Measurements from ENCODE around the gene CARD14. TPM values are rescaled to one million over a fixed set of nuclear protein-coding genes. Genes with fewer than 3 reads are reported as not detected.

Gene CARD14
- total and polyA plus RNA-seq, 2 experiments from 2014 or later, result 0.08 to 0.52 TPM

DNA sequence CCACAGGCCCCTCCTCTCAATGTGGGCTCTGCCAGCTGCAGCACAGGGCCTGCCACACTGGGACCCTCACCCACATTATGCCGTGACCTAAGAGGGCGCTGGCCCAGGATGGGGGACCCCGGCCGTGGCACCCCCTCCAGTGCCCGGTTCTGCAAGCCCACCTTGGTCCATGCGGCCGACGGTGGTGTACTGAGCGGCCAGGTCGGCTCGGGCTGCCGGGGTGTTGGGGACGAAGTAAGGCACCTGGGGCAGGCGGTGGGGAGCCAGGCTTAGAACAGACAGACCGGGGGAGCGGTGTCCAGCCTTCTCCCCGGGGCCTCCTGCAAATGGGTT lies 43.8 kb downstream of the CARD14 start (continued):
- TF ChIP-seq ZNF331 (CRISPR knock-in tag; IDR thresholded peaks at IDR 0.05; ENCODE audit: low read depth) (no peak), CREB1 (CRISPR knock-in tag; IDR thresholded peaks at IDR 0.05; ENCODE audit: low read depth) (no peak)
- TF ChIP-seq, protein P1, sequence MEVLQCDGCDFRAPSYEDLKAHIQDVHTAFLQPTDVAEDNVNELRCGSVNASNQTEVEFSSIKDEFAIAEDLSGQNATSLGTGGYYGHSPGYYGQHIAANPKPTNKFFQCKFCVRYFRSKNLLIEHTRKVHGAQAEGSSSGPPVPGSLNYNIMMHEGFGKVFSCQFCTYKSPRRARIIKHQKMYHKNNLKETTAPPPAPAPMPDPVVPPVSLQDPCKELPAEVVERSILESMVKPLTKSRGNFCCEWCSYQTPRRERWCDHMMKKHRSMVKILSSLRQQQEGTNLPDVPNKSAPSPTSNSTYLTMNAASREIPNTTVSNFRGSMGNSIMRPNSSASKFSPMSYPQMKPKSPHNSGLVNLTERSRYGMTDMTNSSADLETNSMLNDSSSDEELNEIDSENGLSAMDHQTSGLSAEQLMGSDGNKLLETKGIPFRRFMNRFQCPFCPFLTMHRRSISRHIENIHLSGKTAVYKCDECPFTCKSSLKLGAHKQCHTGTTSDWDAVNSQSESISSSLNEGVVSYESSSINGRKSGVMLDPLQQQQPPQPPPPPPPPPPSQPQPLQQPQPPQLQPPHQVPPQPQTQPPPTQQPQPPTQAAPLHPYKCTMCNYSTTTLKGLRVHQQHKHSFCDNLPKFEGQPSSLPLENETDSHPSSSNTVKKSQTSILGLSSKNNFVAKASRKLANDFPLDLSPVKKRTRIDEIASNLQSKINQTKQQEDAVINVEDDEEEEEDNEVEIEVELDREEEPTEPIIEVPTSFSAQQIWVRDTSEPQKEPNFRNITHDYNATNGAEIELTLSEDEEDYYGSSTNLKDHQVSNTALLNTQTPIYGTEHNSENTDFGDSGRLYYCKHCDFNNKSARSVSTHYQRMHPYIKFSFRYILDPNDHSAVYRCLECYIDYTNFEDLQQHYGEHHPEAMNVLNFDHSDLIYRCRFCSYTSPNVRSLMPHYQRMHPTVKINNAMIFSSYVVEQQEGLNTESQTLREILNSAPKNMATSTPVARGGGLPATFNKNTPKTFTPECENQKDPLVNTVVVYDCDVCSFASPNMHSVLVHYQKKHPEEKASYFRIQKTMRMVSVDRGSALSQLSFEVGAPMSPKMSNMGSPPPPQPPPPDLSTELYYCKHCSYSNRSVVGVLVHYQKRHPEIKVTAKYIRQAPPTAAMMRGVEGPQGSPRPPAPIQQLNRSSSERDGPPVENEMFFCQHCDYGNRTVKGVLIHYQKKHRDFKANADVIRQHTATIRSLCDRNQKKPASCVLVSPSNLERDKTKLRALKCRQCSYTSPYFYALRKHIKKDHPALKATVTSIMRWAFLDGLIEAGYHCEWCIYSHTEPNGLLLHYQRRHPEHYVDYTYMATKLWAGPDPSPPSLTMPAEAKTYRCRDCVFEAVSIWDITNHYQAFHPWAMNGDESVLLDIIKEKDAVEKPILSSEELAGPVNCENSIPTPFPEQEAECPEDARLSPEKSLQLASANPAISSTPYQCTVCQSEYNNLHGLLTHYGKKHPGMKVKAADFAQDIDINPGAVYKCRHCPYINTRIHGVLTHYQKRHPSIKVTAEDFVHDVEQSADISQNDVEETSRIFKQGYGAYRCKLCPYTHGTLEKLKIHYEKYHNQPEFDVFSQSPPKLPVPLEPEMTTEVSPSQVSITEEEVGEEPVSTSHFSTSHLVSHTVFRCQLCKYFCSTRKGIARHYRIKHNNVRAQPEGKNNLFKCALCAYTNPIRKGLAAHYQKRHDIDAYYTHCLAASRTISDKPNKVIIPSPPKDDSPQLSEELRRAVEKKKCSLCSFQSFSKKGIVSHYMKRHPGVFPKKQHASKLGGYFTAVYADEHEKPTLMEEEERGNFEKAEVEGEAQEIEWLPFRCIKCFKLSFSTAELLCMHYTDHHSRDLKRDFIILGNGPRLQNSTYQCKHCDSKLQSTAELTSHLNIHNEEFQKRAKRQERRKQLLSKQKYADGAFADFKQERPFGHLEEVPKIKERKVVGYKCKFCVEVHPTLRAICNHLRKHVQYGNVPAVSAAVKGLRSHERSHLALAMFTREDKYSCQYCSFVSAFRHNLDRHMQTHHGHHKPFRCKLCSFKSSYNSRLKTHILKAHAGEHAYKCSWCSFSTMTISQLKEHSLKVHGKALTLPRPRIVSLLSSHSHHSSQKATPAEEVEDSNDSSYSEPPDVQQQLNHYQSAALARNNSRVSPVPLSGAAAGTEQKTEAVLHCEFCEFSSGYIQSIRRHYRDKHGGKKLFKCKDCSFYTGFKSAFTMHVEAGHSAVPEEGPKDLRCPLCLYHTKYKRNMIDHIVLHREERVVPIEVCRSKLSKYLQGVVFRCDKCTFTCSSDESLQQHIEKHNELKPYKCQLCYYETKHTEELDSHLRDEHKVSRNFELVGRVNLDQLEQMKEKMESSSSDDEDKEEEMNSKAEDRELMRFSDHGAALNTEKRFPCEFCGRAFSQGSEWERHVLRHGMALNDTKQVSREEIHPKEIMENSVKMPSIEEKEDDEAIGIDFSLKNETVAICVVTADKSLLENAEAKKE (CRISPR knock-in tag; IDR thresholded peaks at IDR 0.05), result no peak

DNA sequence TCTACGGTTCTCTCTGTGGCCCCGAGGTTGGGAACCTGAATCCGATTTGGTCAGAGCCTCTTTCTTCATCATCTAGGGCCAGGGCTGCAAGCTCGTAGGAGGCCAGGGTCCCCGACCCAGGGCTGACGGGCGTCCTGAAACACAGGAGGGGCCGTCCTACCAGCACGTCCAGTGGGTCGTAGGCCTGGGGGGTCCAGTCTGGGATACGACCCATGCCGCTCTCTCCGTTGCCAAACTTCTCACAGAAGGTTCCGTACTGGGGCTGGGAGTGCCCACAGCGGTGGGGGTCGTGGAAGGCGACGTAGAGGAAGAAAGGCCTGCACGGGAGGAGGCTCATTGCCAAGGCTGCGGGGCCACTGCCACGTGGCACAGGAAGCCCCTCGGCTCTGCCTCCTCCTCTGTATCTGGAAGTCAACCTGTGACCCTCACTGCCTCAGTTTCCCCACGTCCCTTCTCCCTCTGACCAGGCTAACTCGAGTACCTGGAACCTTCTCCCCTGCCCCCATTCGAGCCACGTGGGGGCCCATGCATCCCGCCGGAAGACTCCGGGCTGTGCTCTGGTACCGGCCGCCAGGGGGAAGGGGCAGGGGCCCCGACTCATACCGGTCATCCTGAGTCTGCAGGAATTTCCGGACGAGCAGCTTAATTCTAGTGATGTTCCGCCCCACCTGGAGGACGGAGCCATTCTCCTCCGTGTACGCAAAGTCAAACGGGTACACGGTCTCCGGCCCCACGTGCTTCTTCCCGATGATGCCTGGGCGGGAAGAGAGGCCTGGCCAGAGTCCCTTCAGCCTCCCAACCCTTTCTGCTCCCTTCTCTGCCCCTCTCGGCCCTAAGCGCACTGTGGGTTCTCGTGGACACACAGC lies 44.4 kb downstream of the CARD14 start:
- H3K4me1 Mint-ChIP-seq, result peaks cover under 1% of the 10 kb centered on the region; the same call in 2 of the 3 replicates
- H3K27me3 Mint-ChIP-seq (ENCODE audit: insufficient read depth, low read depth, poor library complexity), result peaks cover 9% of the 10 kb centered on the region
- H3K9me3 Mint-ChIP-seq, result no peaks in the 10 kb centered on the region
- H3K4me3 ChIP-seq, result no peak overlapping the region
- no peaks in the 10 kb centered on the region for H3K79me2 ChIP-seq (replicated peaks; ENCODE audit: insufficient read depth)
- H3K27ac ChIP-seq (ENCODE audit: low read depth), result no peak overlapping the region
- H4K20me1 ChIP-seq (replicated peaks; ENCODE audit: insufficient read depth), result no peaks in the 10 kb centered on the region
- H3K27me3 ChIP-seq (ENCODE audit: insufficient read depth), result no peaks in the 10 kb centered on the region
- no peak for DNase-seq (ENCODE audit: low spot score)
- H3K36me3 Mint-ChIP-seq (ENCODE audit: low read depth), result peaks cover 26% of the 10 kb centered on the region
- no peak overlapping the region for H3K4me3 Mint-ChIP-seq
- no peaks in the 10 kb centered on the region for H3K9me2 ChIP-seq (ENCODE audit: insufficient read depth)
- ATAC-seq, result 0 out of 3 replicates have a peak, but pooled peaks have one; percentile 20
- no peaks in the 10 kb centered on the region; the same call in 1 of the 2 replicates for H3K36me3 ChIP-seq (ENCODE audit: insufficient read depth)
- H3K27ac Mint-ChIP-seq, result no peak overlapping the region
- no peak overlapping the region for H3K4me2 ChIP-seq
- H2AFZ ChIP-seq, result no peak overlapping the region
- no peaks in the 10 kb centered on the region for H3K4me1 ChIP-seq (ENCODE audit: insufficient read depth)
- peaks cover 2% of the 10 kb centered on the region; the same call in 1 of the 2 replicates for H3F3A ChIP-seq (replicated peaks; ENCODE audit: low read depth)
- TF ChIP-seq, protein P2, sequence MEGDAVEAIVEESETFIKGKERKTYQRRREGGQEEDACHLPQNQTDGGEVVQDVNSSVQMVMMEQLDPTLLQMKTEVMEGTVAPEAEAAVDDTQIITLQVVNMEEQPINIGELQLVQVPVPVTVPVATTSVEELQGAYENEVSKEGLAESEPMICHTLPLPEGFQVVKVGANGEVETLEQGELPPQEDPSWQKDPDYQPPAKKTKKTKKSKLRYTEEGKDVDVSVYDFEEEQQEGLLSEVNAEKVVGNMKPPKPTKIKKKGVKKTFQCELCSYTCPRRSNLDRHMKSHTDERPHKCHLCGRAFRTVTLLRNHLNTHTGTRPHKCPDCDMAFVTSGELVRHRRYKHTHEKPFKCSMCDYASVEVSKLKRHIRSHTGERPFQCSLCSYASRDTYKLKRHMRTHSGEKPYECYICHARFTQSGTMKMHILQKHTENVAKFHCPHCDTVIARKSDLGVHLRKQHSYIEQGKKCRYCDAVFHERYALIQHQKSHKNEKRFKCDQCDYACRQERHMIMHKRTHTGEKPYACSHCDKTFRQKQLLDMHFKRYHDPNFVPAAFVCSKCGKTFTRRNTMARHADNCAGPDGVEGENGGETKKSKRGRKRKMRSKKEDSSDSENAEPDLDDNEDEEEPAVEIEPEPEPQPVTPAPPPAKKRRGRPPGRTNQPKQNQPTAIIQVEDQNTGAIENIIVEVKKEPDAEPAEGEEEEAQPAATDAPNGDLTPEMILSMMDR (conservative IDR thresholded peaks at IDR 0.05; ENCODE audit: low read depth in 2 of 2), result no peak
- TF ChIP-seq, protein P3, sequence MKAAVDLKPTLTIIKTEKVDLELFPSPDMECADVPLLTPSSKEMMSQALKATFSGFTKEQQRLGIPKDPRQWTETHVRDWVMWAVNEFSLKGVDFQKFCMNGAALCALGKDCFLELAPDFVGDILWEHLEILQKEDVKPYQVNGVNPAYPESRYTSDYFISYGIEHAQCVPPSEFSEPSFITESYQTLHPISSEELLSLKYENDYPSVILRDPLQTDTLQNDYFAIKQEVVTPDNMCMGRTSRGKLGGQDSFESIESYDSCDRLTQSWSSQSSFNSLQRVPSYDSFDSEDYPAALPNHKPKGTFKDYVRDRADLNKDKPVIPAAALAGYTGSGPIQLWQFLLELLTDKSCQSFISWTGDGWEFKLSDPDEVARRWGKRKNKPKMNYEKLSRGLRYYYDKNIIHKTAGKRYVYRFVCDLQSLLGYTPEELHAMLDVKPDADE (IDR thresholded peaks at IDR 0.05), result no peak
- TF ChIP-seq EZH2phosphoT487 (IDR thresholded peaks at IDR 0.05; ENCODE audit: unreplicated experiment), result no peak
- no peak for TF ChIP-seq STAT1 (IDR thresholded peaks at IDR 0.05; ENCODE audit: unreplicated experiment)
- TF ChIP-seq, protein P4, sequence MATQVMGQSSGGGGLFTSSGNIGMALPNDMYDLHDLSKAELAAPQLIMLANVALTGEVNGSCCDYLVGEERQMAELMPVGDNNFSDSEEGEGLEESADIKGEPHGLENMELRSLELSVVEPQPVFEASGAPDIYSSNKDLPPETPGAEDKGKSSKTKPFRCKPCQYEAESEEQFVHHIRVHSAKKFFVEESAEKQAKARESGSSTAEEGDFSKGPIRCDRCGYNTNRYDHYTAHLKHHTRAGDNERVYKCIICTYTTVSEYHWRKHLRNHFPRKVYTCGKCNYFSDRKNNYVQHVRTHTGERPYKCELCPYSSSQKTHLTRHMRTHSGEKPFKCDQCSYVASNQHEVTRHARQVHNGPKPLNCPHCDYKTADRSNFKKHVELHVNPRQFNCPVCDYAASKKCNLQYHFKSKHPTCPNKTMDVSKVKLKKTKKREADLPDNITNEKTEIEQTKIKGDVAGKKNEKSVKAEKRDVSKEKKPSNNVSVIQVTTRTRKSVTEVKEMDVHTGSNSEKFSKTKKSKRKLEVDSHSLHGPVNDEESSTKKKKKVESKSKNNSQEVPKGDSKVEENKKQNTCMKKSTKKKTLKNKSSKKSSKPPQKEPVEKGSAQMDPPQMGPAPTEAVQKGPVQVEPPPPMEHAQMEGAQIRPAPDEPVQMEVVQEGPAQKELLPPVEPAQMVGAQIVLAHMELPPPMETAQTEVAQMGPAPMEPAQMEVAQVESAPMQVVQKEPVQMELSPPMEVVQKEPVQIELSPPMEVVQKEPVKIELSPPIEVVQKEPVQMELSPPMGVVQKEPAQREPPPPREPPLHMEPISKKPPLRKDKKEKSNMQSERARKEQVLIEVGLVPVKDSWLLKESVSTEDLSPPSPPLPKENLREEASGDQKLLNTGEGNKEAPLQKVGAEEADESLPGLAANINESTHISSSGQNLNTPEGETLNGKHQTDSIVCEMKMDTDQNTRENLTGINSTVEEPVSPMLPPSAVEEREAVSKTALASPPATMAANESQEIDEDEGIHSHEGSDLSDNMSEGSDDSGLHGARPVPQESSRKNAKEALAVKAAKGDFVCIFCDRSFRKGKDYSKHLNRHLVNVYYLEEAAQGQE (IDR thresholded peaks at IDR 0.05; ENCODE audit: unreplicated experiment), result no peak
- TF ChIP-seq POLR2AphosphoS5 (IDR thresholded peaks at IDR 0.05; ENCODE audit: low read depth), result no peak
- TF ChIP-seq ZNF114 (CRISPR knock-in tag; IDR thresholded peaks at IDR 0.05), result no peak
- TF ChIP-seq NANOG (IDR thresholded peaks at IDR 0.05; ENCODE audit: borderline replicate concordance), result no peak
